GM18502 (cell line): ENCODE results near the gene CATSPERZ.

Experiments used
- ATAC-seq: cut with Tn5 transposase; IDR thresholded peaks from one replicate; pipeline ENCODE4 v1.9.1; 2021; ENCODE audit warnings: mild to moderate bottlenecking; ENCODE audit not compliant: unreplicated experiment, poor library complexity

CATSPERZ gene

GRCh38 chr11:64263021-64263946, 36.9 kb upstream of the CATSPERZ start:
- ATAC-seq, result no peak

GRCh38 chr11:64263947-64264317, 36.2 kb upstream of the CATSPERZ start:
- no peak for ATAC-seq

- ATAC-seq, result no peak
Measured at GRCh38 chr11:64264371-64264852, 35.7 kb upstream of the CATSPERZ start.

GRCh38 chr11:64265176-64266160, 34.7 kb upstream of the CATSPERZ start:
- ATAC-seq, result no peak

GRCh38 chr11:64266339-64266738, 33.8 kb upstream of the CATSPERZ start:
- ATAC-seq, result no peak

GRCh38 chr11:64267207-64267945, 32.8 kb upstream of the CATSPERZ start:
- no peak for ATAC-seq

- no peak for ATAC-seq
Measured at GRCh38 chr11:64268025-64268892, 31.9 kb upstream of the CATSPERZ start.

GRCh38 chr11:64268893-64269539, 31.1 kb upstream of the CATSPERZ start:
- peak; percentile 8 for ATAC-seq

GRCh38 chr11:64269540-64270220, 30.5 kb upstream of the CATSPERZ start:
- peak; percentile 64 for ATAC-seq

GRCh38 chr11:64275031-64275800, 24.9 kb upstream of the CATSPERZ start:
- no peak for ATAC-seq

- no peak for ATAC-seq
Measured at GRCh38 chr11:64275841-64276240, 24.3 kb upstream of the CATSPERZ start.

- no peak for ATAC-seq
Measured at GRCh38 chr11:64276653-64277431, 23.3 kb upstream of the CATSPERZ start.

GRCh38 chr11:64278576-64279190, 21.5 kb upstream of the CATSPERZ start:
- no peak for ATAC-seq

- no peak for ATAC-seq
Measured at GRCh38 chr11:64281957-64282770, 18.0 kb upstream of the CATSPERZ start.

GRCh38 chr11:64283092-64283491, 17.1 kb upstream of the CATSPERZ start:
- ATAC-seq, result no peak
